A673 (cell line): ENCODE results near the gene CMPK1. TPM values are rescaled to one million over a fixed set of nuclear protein-coding genes. Genes with fewer than 3 reads are reported as not detected.

Experiments
- BruUV-seq: library from RNA; stranded (reverse); fragments of 400-500 nt; replicated peaks from 2 replicates; lab custom pipeline; 2021; lab: Mats Ljungman, UMichigan
- CTCF ChIA-PET: fragments of 300-600 bp; sonication (Branson Sonifier 250); formaldehyde crosslinking; loops from one replicate; lab custom pipeline; 2022; ENCODE audit warnings: antibody characterized with exemption; lab: Charles Lee
- POLR2A ChIA-PET: fragments of 300-600 bp; sonication (Branson Sonifier 250); formaldehyde crosslinking; loops from one replicate; lab custom pipeline; 2022; ENCODE audit warnings: antibody characterized with exemption; ENCODE audit not compliant: low non-redundant PET; lab: Charles Lee
- DNase-seq: peaks from one replicate; pipeline ENCODE4 v3.0.0-alpha.2; 2015; ENCODE audit warnings: low spot score
- H3K27ac ChIP-seq: fragments of 200-600 bp; sonication (generic); 2 replicates; pipeline ENCODE4 v1.5.1; 2016; ENCODE audit warnings: mixed run types, low read depth, mild to moderate bottlenecking, mixed read lengths, antibody characterized with exemption, low read length; ENCODE audit not compliant: poor library complexity, severe bottlenecking
- H3K27me3 ChIP-seq: fragments of 200-600 bp; sonication (generic); replicated peaks from 2 replicates; pipeline ENCODE4 v1.6.1; 2017; ENCODE audit warnings: mixed run types, low read depth, mild to moderate bottlenecking, mixed read lengths, antibody characterized with exemption, low read length; ENCODE audit not compliant: insufficient read depth, poor library complexity
- H3K36me3 ChIP-seq: fragments of 200-600 bp; sonication (generic); 2 replicates; pipeline ENCODE4 v1.6.1; 2016; ENCODE audit warnings: mixed run types, mild to moderate bottlenecking, mixed read lengths, antibody characterized with exemption, low read length; ENCODE audit not compliant: insufficient read depth, poor library complexity, severe bottlenecking
- H3K4me1 ChIP-seq: fragments of 200-600 bp; sonication (generic); 2 replicates; pipeline ENCODE4 v1.6.1; 2017; ENCODE audit warnings: mixed run types, mild to moderate bottlenecking, mixed read lengths, antibody characterized with exemption, low read length; ENCODE audit not compliant: insufficient read depth, poor library complexity, severe bottlenecking
- H3K4me3 ChIP-seq: fragments of 200-600 bp; sonication (generic); 2 replicates; pipeline ENCODE4 v1.5.1; 2016; ENCODE audit warnings: low read depth, mixed run types, mild to moderate bottlenecking, mixed read lengths, low read length; ENCODE audit not compliant: poor library complexity, severe bottlenecking
- H3K9me3 ChIP-seq: fragments of 200-600 bp; sonication (generic); 2 replicates; pipeline ENCODE4 v1.6.1; 2016; ENCODE audit warnings: mixed run types, low read depth, mild to moderate bottlenecking, mixed read lengths, antibody characterized with exemption, low read length; ENCODE audit not compliant: poor library complexity, severe bottlenecking
- CTCF ChIP-seq: fragments of 300-800, 200-600 bp; sonication (generic); conservative IDR thresholded peaks from 2 replicates; pipeline ENCODE4 v1.5.1; 2017; ENCODE audit warnings: low read depth, mild to moderate bottlenecking, antibody characterized with exemption, low read length, moderate library complexity, mixed read lengths
- EZH2 ChIP-seq: fragments of 200-600 bp; sonication (generic); IDR thresholded peaks from 2 replicates; pipeline ENCODE4 v1.6.1; 2017; ENCODE audit warnings: borderline replicate concordance, low read depth, mild to moderate bottlenecking, mixed read lengths, antibody characterized with exemption, low read length; ENCODE audit not compliant: poor library complexity, severe bottlenecking
- intact Hi-C: fragments of 100-400 bp; cut with micrococcal nuclease; formaldehyde crosslinking; loops from one replicate; pipeline ENCODE4 v1.10.0; 2022; ENCODE audit not compliant: unreplicated experiment
- total RNA-seq: library from RNA; stranded (reverse); gene quantifications from 2 replicates; pipeline ENCODE4 v1.2.3, GENCODE V29; 2021

The CMPK1 gene
- total RNA-seq, 1 experiment from 2014 or later: 69.4 TPM

DNA sequence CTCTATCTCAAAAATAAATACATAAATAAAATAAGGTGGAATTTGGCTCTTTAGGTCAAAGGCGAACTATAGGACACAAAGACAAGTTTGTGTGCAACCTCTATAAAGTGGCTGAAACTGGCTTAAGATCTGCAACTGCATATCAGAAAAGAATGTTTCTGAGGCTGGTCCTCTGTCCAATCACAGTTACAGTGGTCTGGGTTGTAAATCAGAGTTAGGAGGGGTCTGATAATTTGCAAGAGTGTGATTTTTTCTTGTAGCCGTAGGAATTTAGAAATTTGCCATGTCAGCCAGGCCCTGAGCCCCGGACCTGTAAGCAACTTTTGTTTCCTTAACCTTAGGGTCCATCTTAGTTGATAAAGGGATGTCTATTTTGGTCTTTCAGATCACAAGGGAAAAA is 27.8 kb downstream of the CMPK1 start:
- ChIA-PET CTCF (no interaction called here), POLR2A (no interaction called here)
- BruUV-seq: no TSS peak
- intact Hi-C loops: no loop called here
- H3K27ac ChIP-seq: no peak overlapping the region
- no peak for DNase-seq
- TF ChIP-seq CTCF: no peak
- TF ChIP-seq EZH2: no peak
- H3K4me3 ChIP-seq: no peak overlapping the region
- no peaks in the 10 kb centered on the region for H3K36me3 ChIP-seq
- H3K4me1 ChIP-seq: no peaks in the 10 kb centered on the region
- no peaks in the 10 kb centered on the region for H3K27me3 ChIP-seq
- no peaks in the 10 kb centered on the region for H3K9me3 ChIP-seq

DNA sequence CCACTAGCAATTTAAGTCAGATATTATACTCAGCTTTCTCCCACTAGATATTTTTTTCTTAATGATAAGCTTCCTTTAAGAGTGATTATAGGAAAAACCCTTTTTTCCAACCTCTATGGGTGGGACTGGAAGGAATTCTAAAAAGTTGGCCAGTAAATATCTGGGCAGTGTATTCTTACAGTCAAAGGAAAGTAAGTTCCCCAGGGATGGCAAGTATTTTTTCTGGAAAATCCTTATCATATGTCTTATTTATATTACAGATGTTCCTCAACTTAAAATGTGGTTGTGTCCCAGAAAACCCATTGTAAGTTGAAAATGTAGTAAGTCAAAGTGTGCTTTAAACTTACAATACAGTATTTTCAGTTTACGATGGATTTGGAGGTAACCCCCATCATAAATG is 29.2 kb downstream of the CMPK1 start:
- Histone ChIP-seq H3K4me3 (no peak overlapping the region), H3K27ac (no peak overlapping the region), H3K36me3 (no peaks in the 10 kb centered on the region), H3K9me3 (no peaks in the 10 kb centered on the region), H3K4me1 (no peaks in the 10 kb centered on the region), H3K27me3 (no peaks in the 10 kb centered on the region)
- no TSS peak for BruUV-seq
- no peak for DNase-seq
- TF ChIP-seq CTCF (no peak), EZH2 (no peak)
- POLR2A ChIA-PET: no interaction called here
- CTCF ChIA-PET: no interaction called here
- intact Hi-C loops: no loop called here

DNA sequence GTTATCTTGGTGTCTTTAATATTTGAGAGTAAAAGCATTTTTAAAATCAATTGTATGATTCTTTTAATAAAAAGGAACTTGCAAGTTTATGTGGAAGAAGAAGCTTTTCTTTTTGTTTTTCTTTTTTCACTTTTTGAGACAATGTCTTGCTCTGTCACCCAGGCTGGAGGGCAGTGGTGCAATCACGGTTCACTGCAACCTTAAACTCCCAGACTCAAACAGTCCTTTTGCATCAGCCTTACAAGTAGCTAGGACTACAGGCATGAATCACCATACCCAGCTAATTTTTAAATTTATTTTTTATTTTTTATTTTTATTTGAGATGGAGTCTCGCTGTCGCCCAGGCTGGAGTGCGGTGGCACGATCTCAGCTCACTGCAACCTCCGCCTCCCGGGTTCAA is 34.1 kb downstream of the CMPK1 start:
- Histone ChIP-seq H3K4me3 (no peak overlapping the region), H3K36me3 (peaks cover 25% of the 10 kb centered on the region), H3K27me3 (no peaks in the 10 kb centered on the region), H3K4me1 (no peaks in the 10 kb centered on the region), H3K27ac (no peak overlapping the region), H3K9me3 (no peaks in the 10 kb centered on the region)
- ChIA-PET POLR2A (no interaction called here), CTCF (no interaction called here)
- TF ChIP-seq EZH2: no peak
- no peak for TF ChIP-seq CTCF
- no peak for DNase-seq
- no TSS peak for BruUV-seq
- intact Hi-C loops: no loop called here
